GM18861 (cell line): Measurements from ENCODE around the gene USP38.
"Not testable (repeated sequence)": the region's sequence is repeated elsewhere in the genome, so short reads cannot be mapped to it uniquely, and the experiment has no call there.

Experiments
- ATAC-seq: cut with Tn5 transposase; IDR thresholded peaks from one replicate; pipeline ENCODE4 v1.9.1; 2021; ENCODE audit not compliant: unreplicated experiment

Gene USP38

GRCh38 chr4:143257356-143257755 lies 72.6 kb downstream of the USP38 start:
- no peak for ATAC-seq

DNA sequence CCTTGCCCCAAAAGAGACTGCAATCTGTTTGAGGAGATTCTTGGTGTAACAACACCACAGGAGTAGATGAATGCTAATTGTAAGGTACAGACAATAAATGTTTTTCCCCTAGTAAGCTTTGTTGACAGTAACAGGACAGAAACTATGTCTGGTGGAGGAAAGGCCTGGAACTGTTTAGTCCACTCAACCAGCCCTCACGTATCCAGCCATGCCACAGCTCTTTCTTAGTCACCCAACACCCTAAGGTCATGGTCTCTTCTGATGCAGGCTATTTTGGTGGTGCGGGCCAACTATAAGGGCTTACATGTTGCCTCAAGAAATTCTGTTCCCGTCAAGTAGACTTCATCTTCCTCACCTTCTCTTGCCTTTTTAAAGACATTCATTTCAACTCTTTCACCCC lies 76.0 kb downstream of the USP38 start:
- no peak for ATAC-seq

- ATAC-seq = no peak
Measured at GRCh38 chr4:143262838-143263237, 78.1 kb downstream of the USP38 start.

DNA sequence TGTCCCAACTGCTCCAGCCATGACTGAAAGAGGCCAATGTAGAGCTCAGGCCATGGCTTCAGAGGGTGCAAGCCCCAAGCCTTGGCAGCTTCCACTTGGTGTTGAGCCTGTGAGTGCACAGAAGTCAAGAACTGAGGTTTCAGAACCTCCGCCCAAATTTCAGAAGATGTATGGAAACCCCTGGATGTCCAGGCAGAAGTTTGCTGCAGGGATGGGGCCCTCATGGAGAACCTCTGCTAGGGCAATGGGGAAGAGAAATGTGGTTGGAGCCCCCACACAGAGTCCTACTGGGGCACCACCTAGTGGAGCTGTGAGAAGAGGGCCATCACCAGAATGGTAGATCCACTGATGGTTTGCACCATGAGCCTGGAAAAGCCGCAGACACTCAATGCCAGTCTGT lies 83.0 kb downstream of the USP38 start:
- not testable (repeated sequence) for ATAC-seq

GRCh38 chr4:143270256-143270838 lies 85.6 kb downstream of the USP38 start:
- ATAC-seq = no peak
